Astrocyte (in vitro differentiated cells and primary cell): ENCODE data around the gene SPATC1L.

Experiments
- EZH2 ChIP-seq: IDR thresholded peaks from 2 replicates; pipeline ENCODE4 v1.6.1; 2012; ENCODE audit warnings: mild to moderate bottlenecking, low read length, inconsistent platforms; ENCODE audit not compliant: insufficient read depth
- TF ChIP-seq, protein P1 (sequence below): IDR thresholded peaks from 2 replicates; pipeline ENCODE4 v1.5.1; 2011; ENCODE audit warnings: low read depth, mild to moderate bottlenecking, inconsistent platforms, low read length, moderate library complexity; ENCODE audit not compliant: insufficient read depth

DNA sequence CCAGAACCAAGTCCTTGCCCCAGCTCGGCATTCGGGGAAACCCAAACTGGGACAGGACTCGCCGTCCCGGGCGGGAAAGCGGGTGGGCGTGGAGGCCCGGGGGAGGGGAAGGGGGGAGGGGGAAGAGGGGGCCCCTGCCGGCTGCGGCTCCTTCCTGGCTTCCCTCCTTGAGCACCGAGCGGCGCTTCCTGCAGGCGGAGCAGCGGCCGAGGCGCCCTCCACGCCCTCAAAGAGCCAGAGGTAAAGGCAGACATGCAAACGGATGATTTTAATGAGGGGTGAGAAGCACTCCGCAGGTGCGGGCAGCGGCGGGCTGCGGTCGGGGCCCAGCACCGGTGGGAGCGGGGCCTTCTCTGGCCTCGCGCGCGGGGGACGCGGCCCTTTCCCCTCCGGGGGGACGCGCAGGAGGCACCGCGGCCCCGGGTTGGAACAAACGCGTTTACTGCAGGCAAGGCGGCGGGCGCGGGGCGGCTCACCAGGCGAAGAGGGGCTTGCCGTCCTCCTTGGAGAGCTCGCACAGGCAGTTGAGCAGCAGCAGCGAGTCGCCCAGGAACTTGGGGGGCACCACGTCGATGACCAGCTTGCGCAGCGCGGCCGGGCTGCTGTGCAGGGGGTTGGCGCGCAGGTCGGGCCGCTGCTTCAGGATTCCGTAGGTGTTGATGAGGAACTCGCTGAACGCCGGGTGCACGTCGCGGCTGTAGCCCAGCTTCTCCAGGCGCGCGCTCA is 23.2 kb downstream of the SPATC1L start:
- TF ChIP-seq, protein P1, sequence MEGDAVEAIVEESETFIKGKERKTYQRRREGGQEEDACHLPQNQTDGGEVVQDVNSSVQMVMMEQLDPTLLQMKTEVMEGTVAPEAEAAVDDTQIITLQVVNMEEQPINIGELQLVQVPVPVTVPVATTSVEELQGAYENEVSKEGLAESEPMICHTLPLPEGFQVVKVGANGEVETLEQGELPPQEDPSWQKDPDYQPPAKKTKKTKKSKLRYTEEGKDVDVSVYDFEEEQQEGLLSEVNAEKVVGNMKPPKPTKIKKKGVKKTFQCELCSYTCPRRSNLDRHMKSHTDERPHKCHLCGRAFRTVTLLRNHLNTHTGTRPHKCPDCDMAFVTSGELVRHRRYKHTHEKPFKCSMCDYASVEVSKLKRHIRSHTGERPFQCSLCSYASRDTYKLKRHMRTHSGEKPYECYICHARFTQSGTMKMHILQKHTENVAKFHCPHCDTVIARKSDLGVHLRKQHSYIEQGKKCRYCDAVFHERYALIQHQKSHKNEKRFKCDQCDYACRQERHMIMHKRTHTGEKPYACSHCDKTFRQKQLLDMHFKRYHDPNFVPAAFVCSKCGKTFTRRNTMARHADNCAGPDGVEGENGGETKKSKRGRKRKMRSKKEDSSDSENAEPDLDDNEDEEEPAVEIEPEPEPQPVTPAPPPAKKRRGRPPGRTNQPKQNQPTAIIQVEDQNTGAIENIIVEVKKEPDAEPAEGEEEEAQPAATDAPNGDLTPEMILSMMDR = no peak
- no peak for TF ChIP-seq EZH2
